ENCODE data around the gene STOX2. TPM values are rescaled to one million over a fixed set of nuclear protein-coding genes. Genes with fewer than 3 reads are reported as not detected.

The STOX2 gene
- total and polyA plus RNA-seq, 2 of the 8 experiments (the other 6 are each of a cell fraction or from before 2014, with no cell fraction given), result 5.5 to 20.0 TPM

DNA sequence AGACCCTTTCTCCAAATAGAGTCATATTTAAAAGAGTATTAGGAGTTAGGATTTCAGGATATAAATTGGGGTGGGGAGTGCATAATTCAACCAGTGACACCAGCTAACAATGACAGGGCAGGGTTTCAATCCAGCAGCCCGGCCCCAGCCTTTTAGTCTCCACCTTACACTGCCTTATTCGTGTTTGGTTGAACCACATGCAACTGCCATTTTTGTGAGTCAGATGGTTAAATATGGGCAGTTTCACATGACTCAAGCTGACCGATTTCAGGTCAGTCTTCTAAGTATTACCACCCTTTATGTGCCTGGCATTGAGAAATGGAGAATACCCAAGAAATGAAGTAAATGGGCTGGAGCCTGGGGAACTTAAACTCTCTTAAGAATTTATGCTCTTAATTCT is 102.8 kb downstream of the STOX2 start (continued):
- TF ChIP-seq, protein P1, sequence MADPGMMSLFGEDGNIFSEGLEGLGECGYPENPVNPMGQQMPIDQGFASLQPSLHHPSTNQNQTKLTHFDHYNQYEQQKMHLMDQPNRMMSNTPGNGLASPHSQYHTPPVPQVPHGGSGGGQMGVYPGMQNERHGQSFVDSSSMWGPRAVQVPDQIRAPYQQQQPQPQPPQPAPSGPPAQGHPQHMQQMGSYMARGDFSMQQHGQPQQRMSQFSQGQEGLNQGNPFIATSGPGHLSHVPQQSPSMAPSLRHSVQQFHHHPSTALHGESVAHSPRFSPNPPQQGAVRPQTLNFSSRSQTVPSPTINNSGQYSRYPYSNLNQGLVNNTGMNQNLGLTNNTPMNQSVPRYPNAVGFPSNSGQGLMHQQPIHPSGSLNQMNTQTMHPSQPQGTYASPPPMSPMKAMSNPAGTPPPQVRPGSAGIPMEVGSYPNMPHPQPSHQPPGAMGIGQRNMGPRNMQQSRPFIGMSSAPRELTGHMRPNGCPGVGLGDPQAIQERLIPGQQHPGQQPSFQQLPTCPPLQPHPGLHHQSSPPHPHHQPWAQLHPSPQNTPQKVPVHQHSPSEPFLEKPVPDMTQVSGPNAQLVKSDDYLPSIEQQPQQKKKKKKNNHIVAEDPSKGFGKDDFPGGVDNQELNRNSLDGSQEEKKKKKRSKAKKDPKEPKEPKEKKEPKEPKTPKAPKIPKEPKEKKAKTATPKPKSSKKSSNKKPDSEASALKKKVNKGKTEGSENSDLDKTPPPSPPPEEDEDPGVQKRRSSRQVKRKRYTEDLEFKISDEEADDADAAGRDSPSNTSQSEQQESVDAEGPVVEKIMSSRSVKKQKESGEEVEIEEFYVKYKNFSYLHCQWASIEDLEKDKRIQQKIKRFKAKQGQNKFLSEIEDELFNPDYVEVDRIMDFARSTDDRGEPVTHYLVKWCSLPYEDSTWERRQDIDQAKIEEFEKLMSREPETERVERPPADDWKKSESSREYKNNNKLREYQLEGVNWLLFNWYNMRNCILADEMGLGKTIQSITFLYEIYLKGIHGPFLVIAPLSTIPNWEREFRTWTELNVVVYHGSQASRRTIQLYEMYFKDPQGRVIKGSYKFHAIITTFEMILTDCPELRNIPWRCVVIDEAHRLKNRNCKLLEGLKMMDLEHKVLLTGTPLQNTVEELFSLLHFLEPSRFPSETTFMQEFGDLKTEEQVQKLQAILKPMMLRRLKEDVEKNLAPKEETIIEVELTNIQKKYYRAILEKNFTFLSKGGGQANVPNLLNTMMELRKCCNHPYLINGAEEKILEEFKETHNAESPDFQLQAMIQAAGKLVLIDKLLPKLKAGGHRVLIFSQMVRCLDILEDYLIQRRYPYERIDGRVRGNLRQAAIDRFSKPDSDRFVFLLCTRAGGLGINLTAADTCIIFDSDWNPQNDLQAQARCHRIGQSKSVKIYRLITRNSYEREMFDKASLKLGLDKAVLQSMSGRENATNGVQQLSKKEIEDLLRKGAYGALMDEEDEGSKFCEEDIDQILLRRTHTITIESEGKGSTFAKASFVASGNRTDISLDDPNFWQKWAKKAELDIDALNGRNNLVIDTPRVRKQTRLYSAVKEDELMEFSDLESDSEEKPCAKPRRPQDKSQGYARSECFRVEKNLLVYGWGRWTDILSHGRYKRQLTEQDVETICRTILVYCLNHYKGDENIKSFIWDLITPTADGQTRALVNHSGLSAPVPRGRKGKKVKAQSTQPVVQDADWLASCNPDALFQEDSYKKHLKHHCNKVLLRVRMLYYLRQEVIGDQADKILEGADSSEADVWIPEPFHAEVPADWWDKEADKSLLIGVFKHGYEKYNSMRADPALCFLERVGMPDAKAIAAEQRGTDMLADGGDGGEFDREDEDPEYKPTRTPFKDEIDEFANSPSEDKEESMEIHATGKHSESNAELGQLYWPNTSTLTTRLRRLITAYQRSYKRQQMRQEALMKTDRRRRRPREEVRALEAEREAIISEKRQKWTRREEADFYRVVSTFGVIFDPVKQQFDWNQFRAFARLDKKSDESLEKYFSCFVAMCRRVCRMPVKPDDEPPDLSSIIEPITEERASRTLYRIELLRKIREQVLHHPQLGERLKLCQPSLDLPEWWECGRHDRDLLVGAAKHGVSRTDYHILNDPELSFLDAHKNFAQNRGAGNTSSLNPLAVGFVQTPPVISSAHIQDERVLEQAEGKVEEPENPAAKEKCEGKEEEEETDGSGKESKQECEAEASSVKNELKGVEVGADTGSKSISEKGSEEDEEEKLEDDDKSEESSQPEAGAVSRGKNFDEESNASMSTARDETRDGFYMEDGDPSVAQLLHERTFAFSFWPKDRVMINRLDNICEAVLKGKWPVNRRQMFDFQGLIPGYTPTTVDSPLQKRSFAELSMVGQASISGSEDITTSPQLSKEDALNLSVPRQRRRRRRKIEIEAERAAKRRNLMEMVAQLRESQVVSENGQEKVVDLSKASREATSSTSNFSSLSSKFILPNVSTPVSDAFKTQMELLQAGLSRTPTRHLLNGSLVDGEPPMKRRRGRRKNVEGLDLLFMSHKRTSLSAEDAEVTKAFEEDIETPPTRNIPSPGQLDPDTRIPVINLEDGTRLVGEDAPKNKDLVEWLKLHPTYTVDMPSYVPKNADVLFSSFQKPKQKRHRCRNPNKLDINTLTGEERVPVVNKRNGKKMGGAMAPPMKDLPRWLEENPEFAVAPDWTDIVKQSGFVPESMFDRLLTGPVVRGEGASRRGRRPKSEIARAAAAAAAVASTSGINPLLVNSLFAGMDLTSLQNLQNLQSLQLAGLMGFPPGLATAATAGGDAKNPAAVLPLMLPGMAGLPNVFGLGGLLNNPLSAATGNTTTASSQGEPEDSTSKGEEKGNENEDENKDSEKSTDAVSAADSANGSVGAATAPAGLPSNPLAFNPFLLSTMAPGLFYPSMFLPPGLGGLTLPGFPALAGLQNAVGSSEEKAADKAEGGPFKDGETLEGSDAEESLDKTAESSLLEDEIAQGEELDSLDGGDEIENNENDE (IDR thresholded peaks at IDR 0.05; ENCODE audit: insufficient replicate concordance, low read length), result no peak
- TF ChIP-seq KDM4A (IDR thresholded peaks at IDR 0.05; ENCODE audit: low read depth, low read length, severe bottlenecking), result no peak
- TF ChIP-seq, protein P2, sequence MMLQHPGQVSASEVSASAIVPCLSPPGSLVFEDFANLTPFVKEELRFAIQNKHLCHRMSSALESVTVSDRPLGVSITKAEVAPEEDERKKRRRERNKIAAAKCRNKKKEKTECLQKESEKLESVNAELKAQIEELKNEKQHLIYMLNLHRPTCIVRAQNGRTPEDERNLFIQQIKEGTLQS (IDR thresholded peaks at IDR 0.05; ENCODE audit: insufficient read depth, low read depth, low read length), result no peak
- TF ChIP-seq NANOG (IDR thresholded peaks at IDR 0.05; ENCODE audit: insufficient read depth, low read depth, low read length, poor library complexity, severe bottlenecking), result no peak
- no peak for TF ChIP-seq BCL11A (IDR thresholded peaks at IDR 0.05; ENCODE audit: low read depth in 2 of 2, low read length in 2 of 2)
- no peak for TF ChIP-seq RBBP5 (IDR thresholded peaks at IDR 0.05; ENCODE audit: borderline replicate concordance, low read depth, low read length)
- TF ChIP-seq SAP30 (IDR thresholded peaks at IDR 0.05; ENCODE audit: insufficient read depth, insufficient replicate concordance, low read length), result no peak
- TF ChIP-seq EP300 (IDR thresholded peaks at IDR 0.05; ENCODE audit: borderline replicate concordance in 1 of 2, low read depth in 2 of 2, low read length in 2 of 2), result no peak
